H1 (cell line): Measurements from ENCODE around the gene MKI67. TPM values are rescaled to one million over a fixed set of nuclear protein-coding genes. Genes with fewer than 3 reads are reported as not detected.

Experiments used
- BACH1 ChIP-seq: IDR thresholded peaks from 2 replicates; pipeline ENCODE4 v1.6.1; 2012; ENCODE audit warnings: low read length, improper control_type of control experiment
- CBX5 ChIP-seq: fragments of 300-800, 300-1000 bp; sonication (generic); IDR thresholded peaks from 2 replicates; pipeline ENCODE4 v1.7.1; 2016; ENCODE audit warnings: antibody characterized with exemption, low read length, low read depth
- CREB1 ChIP-seq: IDR thresholded peaks from 2 replicates; pipeline ENCODE4 v1.6.1; 2012; ENCODE audit warnings: inconsistent platforms
- EZH2 ChIP-seq: fragments of 200-600 bp; sonication (generic); IDR thresholded peaks from 2 replicates; pipeline ENCODE4 v1.7.1; 2012; ENCODE audit warnings: low read depth, mild to moderate bottlenecking, moderate library complexity, low read length, inconsistent platforms; ENCODE audit not compliant: severe bottlenecking
- GABPA ChIP-seq: IDR thresholded peaks from 2 replicates; pipeline ENCODE4 v1.6.1; 2011; ENCODE audit warnings: mild to moderate bottlenecking, low read length, moderate library complexity, borderline replicate concordance; ENCODE audit not compliant: insufficient read depth
- KDM1A ChIP-seq: fragments of 200-600, 300-600 bp; sonication (generic); IDR thresholded peaks from 2 replicates; pipeline ENCODE4 v1.7.1; 2016; ENCODE audit warnings: mild to moderate bottlenecking, low read length, borderline replicate concordance
- SAP30 ChIP-seq: fragments of 300-600 bp; sonication (generic); IDR thresholded peaks from 2 replicates; pipeline ENCODE4 v1.7.1; 2012; ENCODE audit warnings: low read length, moderate library complexity, mild to moderate bottlenecking, inconsistent platforms; ENCODE audit not compliant: insufficient read depth, insufficient replicate concordance
- SIX5 ChIP-seq: IDR thresholded peaks from 2 replicates; pipeline ENCODE4 v1.6.1; 2011; ENCODE audit warnings: mild to moderate bottlenecking, low read depth, low read length
- TAF1 ChIP-seq: IDR thresholded peaks from 2 replicates; pipeline ENCODE4 v1.6.1; 2011; ENCODE audit warnings: mild to moderate bottlenecking, low read depth, low read length
- polyA plus RNA-seq, 7 experiments: library from polyadenylated mRNA; depleted of rRNA in 3 of 7; stranded (reverse) in 5 of 7; unstranded in 2 of 7; fragments of >200 nt in 5 of 7; fragments of 200-250 nt in 2 of 7; gene quantifications; 1 replicate in 5 of 7; 2 replicates in 1 of 7; 4 replicates in 1 of 7; pipeline versions ENCODE4 v1.2.1 to v1.2.3, GENCODE V29; 2011 to 2013; ENCODE audit warnings: missing spikeins in 2 of 7, mixed read lengths in 2 of 7
- total RNA-seq: library from RNA; stranded (reverse); fragmentation: NEBNext Ultra II Directional; extraction: Animal tissue kit (Norgen Biotek cat#: 25700); gene quantifications from 2 replicates; pipeline ENCODE4 v1.2.1, GENCODE V29; 2021
- TF ChIP-seq, protein P1 (sequence below): IDR thresholded peaks from 2 replicates; pipeline ENCODE4 v1.6.1; 2012; ENCODE audit warnings: low read length, inconsistent platforms

The MKI67 gene
- total and polyA plus RNA-seq, 2 of the 8 experiments (the other 6 are each of a cell fraction or from before 2014, with no cell fraction given), result 15.8 to 85.1 TPM

DNA sequence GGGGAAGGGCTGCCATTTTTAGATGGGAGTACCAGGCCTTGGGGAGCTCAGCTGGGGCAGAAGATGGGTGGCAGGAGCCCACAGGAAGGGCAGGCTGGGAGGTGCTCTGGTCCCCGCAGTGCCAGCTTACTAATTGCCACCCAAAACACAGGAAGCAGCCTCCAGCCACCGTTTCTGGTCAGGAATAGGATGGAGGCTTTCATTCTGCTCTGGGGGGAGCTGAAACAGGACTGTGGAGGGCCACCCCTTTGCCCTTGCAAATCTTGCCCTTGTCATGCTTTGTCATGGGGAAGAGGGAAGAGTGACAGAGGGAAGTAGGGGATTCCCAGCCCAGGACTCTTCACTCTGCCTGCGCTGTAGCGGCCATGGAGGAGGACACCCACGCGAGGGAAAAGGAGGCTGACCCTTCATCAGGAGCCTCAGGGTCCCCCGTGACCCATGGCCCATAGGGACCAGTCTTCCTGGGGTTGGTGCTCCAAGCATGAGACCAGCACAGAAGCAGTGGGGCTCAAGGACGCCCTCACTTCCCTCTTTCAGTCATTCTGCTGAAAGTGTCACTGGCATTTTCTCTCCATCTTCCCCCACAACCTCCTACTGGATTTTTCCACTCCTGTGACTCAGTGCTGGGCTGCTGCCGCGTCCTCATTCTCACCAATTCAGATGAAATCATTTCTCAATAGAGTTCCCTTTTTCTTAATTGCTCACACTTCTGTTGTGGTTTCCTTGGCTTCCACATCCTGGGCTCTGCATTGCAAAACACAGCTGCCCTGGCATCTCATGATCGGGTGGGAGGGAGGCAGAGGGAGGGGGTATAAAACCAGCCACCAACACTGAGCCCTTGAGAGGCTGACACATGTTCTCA, 61.9 kb downstream of the MKI67 start (continued):
- TF ChIP-seq EZH2 (no peak), CREB1 (no peak), KDM1A (no peak), GABPA (no peak), BACH1 (no peak), TAF1 (no peak), SIX5 (no peak), SAP30 (no peak), CBX5 (no peak)
- TF ChIP-seq, protein P1, sequence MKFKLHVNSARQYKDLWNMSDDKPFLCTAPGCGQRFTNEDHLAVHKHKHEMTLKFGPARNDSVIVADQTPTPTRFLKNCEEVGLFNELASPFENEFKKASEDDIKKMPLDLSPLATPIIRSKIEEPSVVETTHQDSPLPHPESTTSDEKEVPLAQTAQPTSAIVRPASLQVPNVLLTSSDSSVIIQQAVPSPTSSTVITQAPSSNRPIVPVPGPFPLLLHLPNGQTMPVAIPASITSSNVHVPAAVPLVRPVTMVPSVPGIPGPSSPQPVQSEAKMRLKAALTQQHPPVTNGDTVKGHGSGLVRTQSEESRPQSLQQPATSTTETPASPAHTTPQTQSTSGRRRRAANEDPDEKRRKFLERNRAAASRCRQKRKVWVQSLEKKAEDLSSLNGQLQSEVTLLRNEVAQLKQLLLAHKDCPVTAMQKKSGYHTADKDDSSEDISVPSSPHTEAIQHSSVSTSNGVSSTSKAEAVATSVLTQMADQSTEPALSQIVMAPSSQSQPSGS, result no peak
